Common myeloid progenitor, CD34-positive (primary cell): ENCODE results near the gene NDUFS6.

Experiments
- CTCF ChIA-PET: fragments of 350-600 bp; sonication (Branson Sonifier 250); formaldehyde crosslinking; loops from one replicate; lab custom pipeline; 2021; ENCODE audit warnings: antibody characterized with exemption; lab: Charles Lee
- POLR2A ChIA-PET: fragments of 350-600 bp; sonication (Branson Sonifier 250); formaldehyde crosslinking; loops from one replicate; lab custom pipeline; 2021; ENCODE audit warnings: antibody characterized with exemption; lab: Charles Lee
- DNase-seq, 3 donors: peaks; one replicate each; pipeline versions ENCODE4 v3.0.0 to v3.0.0-alpha.2; 2013
- H3K27ac ChIP-seq, 2 experiments: 1 replicate in 1 of 2; 2 replicates in 1 of 2; pipeline ENCODE4 v1.7.0; 2013; ENCODE audit warnings: inconsistent platforms in 2 of 2, low read length in 2 of 2, mild to moderate bottlenecking in 2 of 2, low read depth in 1 of 2, moderate library complexity in 1 of 2; ENCODE audit not compliant: severe bottlenecking in 2 of 2, insufficient read depth in 1 of 2, poor library complexity in 1 of 2
- H3K27me3 ChIP-seq, 5 experiments: replicated peaks in 2 of 5; 1 replicate in 3 of 5; 2 replicates in 2 of 5; pipeline versions ENCODE4 v1.6.1 to v1.7.0; 2013; ENCODE audit warnings: low read length in 4 of 5, mild to moderate bottlenecking in 2 of 5, moderate library complexity in 2 of 5, inconsistent platforms in 1 of 5; ENCODE audit not compliant: insufficient read depth in 5 of 5, control insufficient read depth in 4 of 5
- H3K36me3 ChIP-seq, 4 experiments: 1 replicate in 2 of 4; 2 replicates in 2 of 4; pipeline versions ENCODE4 v1.6.1 to v1.7.0; 2013; ENCODE audit warnings: low read length in 3 of 4, control low read depth in 1 of 4, mild to moderate bottlenecking in 1 of 4; ENCODE audit not compliant: control insufficient read depth in 4 of 4, insufficient read depth in 4 of 4
- H3K4me1 ChIP-seq, 4 experiments: 1 replicate in 3 of 4; 2 replicates in 1 of 4; pipeline versions ENCODE4 v1.6.1 to v1.7.1; 2013; ENCODE audit warnings: low read length in 3 of 4, mild to moderate bottlenecking in 3 of 4, control low read depth in 1 of 4, inconsistent platforms in 1 of 4, moderate library complexity in 1 of 4; ENCODE audit not compliant: control insufficient read depth in 4 of 4, insufficient read depth in 4 of 4; ENCODE audit errors: control extremely low read depth in 1 of 4
- H3K4me3 ChIP-seq, 7 experiments: 1 replicate in 4 of 7; 2 replicates in 3 of 7; pipeline versions ENCODE4 v1.5.1 to v1.7.0; 2013; ENCODE audit warnings: mild to moderate bottlenecking in 7 of 7, low read length in 6 of 7, moderate library complexity in 6 of 7, inconsistent platforms in 2 of 7, low read depth in 2 of 7, control low read depth in 1 of 7; ENCODE audit not compliant: insufficient read depth in 4 of 7, control insufficient read depth in 1 of 7; ENCODE audit errors: extremely low read depth in 1 of 7
- H3K9me3 ChIP-seq, 5 experiments: 1 replicate in 4 of 5; 2 replicates in 1 of 5; pipeline versions ENCODE4 v1.6.1 to v1.7.1; 2013; ENCODE audit warnings: low read length in 4 of 5, mild to moderate bottlenecking in 2 of 5, inconsistent platforms in 1 of 5, low read depth in 1 of 5, moderate library complexity in 1 of 5; ENCODE audit not compliant: control insufficient read depth in 4 of 5, insufficient read depth in 2 of 5; ENCODE audit errors: control extremely low read depth in 1 of 5
- WGBS: methylation state at CpG from one replicate; pipeline ENCODE4 v1.1.5; 2013; ENCODE audit not compliant: insufficient coverage; 5-methylcytosine and 5-hydroxymethylcytosine counted together

NDUFS6 gene

GRCh38 chr5:1793966-1794900 lies 7.0 kb upstream of the NDUFS6 start:
- POLR2A ChIA-PET, result no interaction called here
- DNase-seq, result no peak
- Histone ChIP-seq H3K27ac (no peak overlapping the region), H3K36me3 (peaks cover 0 to 23% (median 16%) of the 10 kb centered on the region in 4 experiments), H3K27me3 (no peaks in the 10 kb centered on the region), H3K4me3 (no peak overlapping the region), H3K9me3 (no peaks in the 10 kb centered on the region), H3K4me1 (peaks cover 0 to 45% (median 14%) of the 10 kb centered on the region in 4 experiments)
- CTCF ChIA-PET, result interaction anchor here (1.0 to 1.2 kb wide), 2 partner anchors 9 to 12 kb away, joined by 3 to 4 read pairs; no protein-coding TSS in a partner anchor
- WGBS, result 94% methylated on average over 33 of the region's 33 CpGs

- POLR2A ChIA-PET, result no interaction called here
- H3K4me1 ChIP-seq, result peaks cover 0 to 43% (median 15%) of the 10 kb centered on the region in 4 experiments
- no peak for DNase-seq
- CTCF ChIA-PET, result no interaction called here
- 97% methylated on average over 17 of the region's 17 CpGs for WGBS
- no peaks in the 10 kb centered on the region for H3K27me3 ChIP-seq
- H3K27ac ChIP-seq, result no peak overlapping the region
- no peaks in the 10 kb centered on the region for H3K9me3 ChIP-seq
- peaks cover 0 to 23% (median 16%) of the 10 kb centered on the region in 4 experiments for H3K36me3 ChIP-seq
- H3K4me3 ChIP-seq, result no peak overlapping the region
Observed at GRCh38 chr5:1794901-1795290, 6.3 kb upstream of the NDUFS6 start.

- ChIA-PET POLR2A (no interaction called here), CTCF (no interaction called here)
- no peaks in the 10 kb centered on the region for H3K9me3 ChIP-seq
- peaks cover 0 to 23% (median 16%) of the 10 kb centered on the region in 4 experiments for H3K36me3 ChIP-seq
- H3K4me1 ChIP-seq, result peaks cover 0 to 43% (median 19%) of the 10 kb centered on the region in 4 experiments
- H3K27me3 ChIP-seq, result no peaks in the 10 kb centered on the region
- WGBS, result 94% methylated on average over 5 of the region's 13 CpGs
- H3K27ac ChIP-seq, result no peak overlapping the region
- DNase-seq, result no peak
- no peak overlapping the region for H3K4me3 ChIP-seq
Observed at GRCh38 chr5:1795506-1795905, 5.7 kb upstream of the NDUFS6 start.

GRCh38 chr5:1795931-1796330 lies 5.3 kb upstream of the NDUFS6 start:
- CTCF ChIA-PET, result no interaction called here
- POLR2A ChIA-PET, result no interaction called here
- Histone ChIP-seq H3K27ac (no peak overlapping the region), H3K9me3 (no peaks in the 10 kb centered on the region), H3K4me1 (peaks cover 0 to 47% (median 23%) of the 10 kb centered on the region in 4 experiments), H3K27me3 (no peaks in the 10 kb centered on the region), H3K36me3 (peaks cover 0 to 23% (median 16%) of the 10 kb centered on the region in 4 experiments), H3K4me3 (no peak overlapping the region)
- WGBS, result 95% methylated on average over 8 of the region's 8 CpGs
- DNase-seq, result no peak

- CTCF ChIA-PET, result no interaction called here
- H3K4me1 ChIP-seq, result peaks cover 0 to 46% (median 24%) of the 10 kb centered on the region in 4 experiments
- POLR2A ChIA-PET, result no interaction called here
- H3K4me3 ChIP-seq, result no peak overlapping the region
- peaks cover 0 to 23% (median 16%) of the 10 kb centered on the region in 4 experiments for H3K36me3 ChIP-seq
- WGBS, result 92% methylated on average over 15 of the region's 21 CpGs
- DNase-seq, result no peak
- no peaks in the 10 kb centered on the region for H3K27me3 ChIP-seq
- no peak overlapping the region for H3K27ac ChIP-seq
- H3K9me3 ChIP-seq, result no peaks in the 10 kb centered on the region
Observed at GRCh38 chr5:1796371-1797102, 4.7 kb upstream of the NDUFS6 start.

- WGBS, result 93% methylated on average over 6 of the region's 18 CpGs
Observed at GRCh38 chr5:1797103-1797800, 4.0 kb upstream of the NDUFS6 start.

More at GRCh38 chr5:1797103-1797800, 4.0 kb upstream of the NDUFS6 start:
- Histone ChIP-seq H3K27me3 (no peaks in the 10 kb centered on the region), H3K36me3 (peaks cover 0 to 23% (median 16%) of the 10 kb centered on the region in 4 experiments), H3K9me3 (no peaks in the 10 kb centered on the region), H3K4me1 (peaks cover 2 to 44% (median 29%) of the 10 kb centered on the region in 4 experiments), H3K27ac (no peak overlapping the region), H3K4me3 (no peak overlapping the region)
- POLR2A ChIA-PET, result no interaction called here
- DNase-seq, result no peak
- CTCF ChIA-PET, result interaction anchor here (1.1 kb wide), 1 partner anchor 11 kb away, joined by 3 read pairs; no protein-coding TSS in a partner anchor
